Measurements from ENCODE around the gene SLC27A4. TPM values are rescaled to one million over a fixed set of nuclear protein-coding genes. Genes with fewer than 3 reads are reported as not detected.

Gene SLC27A4
- total RNA-seq, 3 donors from 2014 or later = 36.5 to 46.8 (median 39.9) TPM

- intact Hi-C loops (cut with DNase I, micrococcal nuclease) = no loop called here
Observed at GRCh38 chr9:128341435-128341849, 1.1 kb downstream of the SLC27A4 start.

GRCh38 chr9:128342971-128343680 is 2.8 kb downstream of the SLC27A4 start:
- no peak for DNase-seq
- intact Hi-C loops (cut with DNase I, micrococcal nuclease) = no loop called here
- Histone ChIP-seq H3K4me3 (no peak overlapping the region), H3K4me1 (ENCODE audit: low read depth) (no peaks in the 10 kb centered on the region), H3K9me3 (no peaks in the 10 kb centered on the region), H3K36me3 (ENCODE audit: low read depth) (peaks cover 5% of the 10 kb centered on the region)
- TF ChIP-seq CTCF (IDR thresholded peaks at IDR 0.05) = no peak
- no peak for ATAC-seq

More at GRCh38 chr9:128341435-128341849, 1.1 kb downstream of the SLC27A4 start:
- no peaks in the 10 kb centered on the region for H3K9me3 ChIP-seq
- no peaks in the 10 kb centered on the region for H3K36me3 ChIP-seq (ENCODE audit: low read depth)
- peak; percentile 69 for ATAC-seq
- H3K4me1 ChIP-seq (ENCODE audit: low read depth) = no peaks in the 10 kb centered on the region
- DNase-seq = peak in 2 of 3 donors; percentile 80 to 87
- H3K4me3 ChIP-seq = no peak overlapping the region
- peak; percentile 51 for TF ChIP-seq CTCF (IDR thresholded peaks at IDR 0.05)

- ATAC-seq (no peak), DNase-seq (no peak)
- H3K4me3 ChIP-seq = no peak overlapping the region
- no peaks in the 10 kb centered on the region for H3K4me1 ChIP-seq (ENCODE audit: low read depth)
- intact Hi-C loops (cut with DNase I, micrococcal nuclease) = no loop called here
- peaks cover 5% of the 10 kb centered on the region for H3K36me3 ChIP-seq (ENCODE audit: low read depth)
- H3K9me3 ChIP-seq = no peaks in the 10 kb centered on the region
- TF ChIP-seq CTCF (IDR thresholded peaks at IDR 0.05) = no peak
Observed at GRCh38 chr9:128343855-128344254, 3.5 kb downstream of the SLC27A4 start.

- ATAC-seq (no peak), DNase-seq (no peak)
- Histone ChIP-seq H3K9me3 (no peaks in the 10 kb centered on the region), H3K4me1 (ENCODE audit: low read depth) (no peaks in the 10 kb centered on the region), H3K36me3 (ENCODE audit: low read depth) (peaks cover 5% of the 10 kb centered on the region), H3K4me3 (no peak overlapping the region)
- intact Hi-C loops (cut with DNase I, micrococcal nuclease) = no loop called here
- no peak for TF ChIP-seq CTCF (IDR thresholded peaks at IDR 0.05)
Observed at GRCh38 chr9:128344931-128345605, 4.7 kb downstream of the SLC27A4 start.

- no peak for DNase-seq
- Histone ChIP-seq H3K9me3 (no peaks in the 10 kb centered on the region), H3K4me3 (no peak overlapping the region), H3K4me1 (ENCODE audit: low read depth) (no peaks in the 10 kb centered on the region), H3K36me3 (ENCODE audit: low read depth) (peaks cover 5% of the 10 kb centered on the region)
- intact Hi-C loops (cut with DNase I, micrococcal nuclease) = no loop called here
- no peak for TF ChIP-seq CTCF (IDR thresholded peaks at IDR 0.05)
- peak; percentile 54 for ATAC-seq
Observed at GRCh38 chr9:128349125-128349524, 8.8 kb downstream of the SLC27A4 start.

Data from mucosa of descending colon (tissue), 3 donors.